ENCODE results near the gene GRM4. TPM values are rescaled to one million over a fixed set of nuclear protein-coding genes. Genes with fewer than 3 reads are reported as not detected.

The GRM4 gene
- total RNA-seq, 1 donor from 2014 or later, result 0.29 TPM

DNA sequence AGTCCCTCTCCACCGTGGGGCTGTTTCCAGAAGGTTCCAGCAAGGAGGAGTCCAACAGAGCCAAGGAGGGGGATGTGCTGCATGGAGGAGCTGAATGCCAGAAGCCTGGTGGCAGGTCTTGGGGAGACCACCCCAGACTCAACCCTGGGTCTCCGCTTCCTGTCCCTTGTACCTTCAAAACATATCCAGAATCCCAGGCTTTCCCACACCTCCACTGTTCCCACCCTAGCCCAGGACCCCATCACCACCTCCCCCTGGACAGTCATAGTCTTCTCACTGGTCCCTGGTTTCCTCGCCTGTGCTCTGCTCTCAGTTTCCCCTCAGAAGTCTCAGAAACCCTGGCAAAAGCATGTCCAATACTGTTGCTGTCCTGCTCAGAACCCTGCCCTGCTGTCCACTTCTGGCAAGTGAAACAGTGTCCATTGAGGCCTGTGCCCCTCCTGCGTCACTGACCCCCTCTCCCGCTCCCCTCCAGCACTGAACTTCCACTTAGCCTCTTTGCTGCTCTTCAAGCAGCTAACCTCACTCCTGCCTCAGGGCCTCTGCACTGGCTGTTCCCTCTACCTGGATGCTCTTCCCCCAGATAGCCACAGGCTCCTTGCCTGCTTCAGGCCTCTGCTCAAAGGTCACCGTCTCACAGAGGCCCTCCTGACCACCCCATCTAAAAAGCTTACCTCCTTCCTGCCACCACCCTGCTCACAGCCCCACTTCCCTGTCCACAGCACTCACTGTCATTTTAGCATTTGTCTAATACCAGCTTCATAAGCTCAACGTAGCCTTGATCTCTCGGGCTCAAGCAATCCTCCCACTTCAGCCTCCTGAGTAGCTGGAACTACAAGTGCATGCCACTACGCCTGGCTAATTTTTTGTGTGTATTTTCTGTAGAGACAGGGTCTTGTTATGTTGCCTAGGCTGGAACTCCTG is 169.2 kb downstream of the GRM4 start:
- TF ChIP-seq, protein P1, sequence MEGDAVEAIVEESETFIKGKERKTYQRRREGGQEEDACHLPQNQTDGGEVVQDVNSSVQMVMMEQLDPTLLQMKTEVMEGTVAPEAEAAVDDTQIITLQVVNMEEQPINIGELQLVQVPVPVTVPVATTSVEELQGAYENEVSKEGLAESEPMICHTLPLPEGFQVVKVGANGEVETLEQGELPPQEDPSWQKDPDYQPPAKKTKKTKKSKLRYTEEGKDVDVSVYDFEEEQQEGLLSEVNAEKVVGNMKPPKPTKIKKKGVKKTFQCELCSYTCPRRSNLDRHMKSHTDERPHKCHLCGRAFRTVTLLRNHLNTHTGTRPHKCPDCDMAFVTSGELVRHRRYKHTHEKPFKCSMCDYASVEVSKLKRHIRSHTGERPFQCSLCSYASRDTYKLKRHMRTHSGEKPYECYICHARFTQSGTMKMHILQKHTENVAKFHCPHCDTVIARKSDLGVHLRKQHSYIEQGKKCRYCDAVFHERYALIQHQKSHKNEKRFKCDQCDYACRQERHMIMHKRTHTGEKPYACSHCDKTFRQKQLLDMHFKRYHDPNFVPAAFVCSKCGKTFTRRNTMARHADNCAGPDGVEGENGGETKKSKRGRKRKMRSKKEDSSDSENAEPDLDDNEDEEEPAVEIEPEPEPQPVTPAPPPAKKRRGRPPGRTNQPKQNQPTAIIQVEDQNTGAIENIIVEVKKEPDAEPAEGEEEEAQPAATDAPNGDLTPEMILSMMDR (IDR thresholded peaks at IDR 0.05), result no peak
- Histone ChIP-seq H3K27me3 (peaks cover 37% of the 10 kb centered on the region), H3K4me1 (no peaks in the 10 kb centered on the region), H3K9me3 (no peaks in the 10 kb centered on the region), H3K27ac (no peak overlapping the region), H3K4me3 (no peak overlapping the region), H3K36me3 (no peaks in the 10 kb centered on the region)
- intact Hi-C loops (cut with DNase I), result no loop called here
- no peak for DNase-seq
- no peak for ATAC-seq

DNA sequence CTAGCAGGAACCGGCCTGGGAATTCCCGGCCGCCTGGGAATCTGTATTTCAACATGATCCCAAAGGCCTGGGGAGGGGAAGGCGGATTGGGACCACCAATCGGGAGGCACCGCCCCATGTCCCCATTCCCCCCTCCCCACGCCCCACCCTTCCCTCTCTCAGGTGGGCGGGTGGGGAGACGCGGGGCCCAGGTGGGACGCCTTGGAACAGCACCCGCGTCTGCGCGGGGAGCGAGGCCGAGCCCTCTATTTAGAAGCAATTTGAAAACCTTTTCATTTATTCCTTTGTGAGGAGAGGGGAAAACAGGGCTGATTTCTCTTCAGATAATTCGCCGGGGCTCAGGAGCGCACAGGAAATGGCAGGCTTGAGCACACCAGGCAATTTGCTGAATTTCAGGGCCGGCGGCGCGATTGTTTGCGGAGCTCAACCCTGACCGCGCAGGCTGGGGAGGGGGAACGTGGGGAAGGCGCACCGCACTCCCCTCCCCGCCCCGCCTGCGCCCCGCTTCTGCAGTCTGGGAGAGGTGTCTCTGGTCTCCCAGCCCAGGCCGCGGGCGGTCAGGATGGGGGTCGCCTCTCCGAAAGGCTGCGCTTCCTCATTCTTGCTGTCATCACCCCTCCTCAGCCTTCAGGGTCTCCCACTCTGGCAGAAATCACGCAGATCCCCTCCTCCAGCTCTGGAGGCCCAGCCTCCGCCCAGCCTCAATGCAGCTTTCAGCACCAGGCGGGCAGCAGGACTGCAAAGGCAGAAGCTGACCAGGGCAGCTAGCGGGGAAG is 170.0 kb downstream of the GRM4 start:
- TF ChIP-seq, protein P1 (IDR thresholded peaks at IDR 0.05), result no peak
- Histone ChIP-seq H3K9me3 (no peaks in the 10 kb centered on the region), H3K4me1 (no peaks in the 10 kb centered on the region), H3K27ac (no peak overlapping the region), H3K27me3 (peaks cover 37% of the 10 kb centered on the region), H3K4me3 (no peak overlapping the region), H3K36me3 (no peaks in the 10 kb centered on the region)
- ATAC-seq, result no peak
- intact Hi-C loops (cut with DNase I), result no loop called here
- DNase-seq, result peak; percentile 52

DNA sequence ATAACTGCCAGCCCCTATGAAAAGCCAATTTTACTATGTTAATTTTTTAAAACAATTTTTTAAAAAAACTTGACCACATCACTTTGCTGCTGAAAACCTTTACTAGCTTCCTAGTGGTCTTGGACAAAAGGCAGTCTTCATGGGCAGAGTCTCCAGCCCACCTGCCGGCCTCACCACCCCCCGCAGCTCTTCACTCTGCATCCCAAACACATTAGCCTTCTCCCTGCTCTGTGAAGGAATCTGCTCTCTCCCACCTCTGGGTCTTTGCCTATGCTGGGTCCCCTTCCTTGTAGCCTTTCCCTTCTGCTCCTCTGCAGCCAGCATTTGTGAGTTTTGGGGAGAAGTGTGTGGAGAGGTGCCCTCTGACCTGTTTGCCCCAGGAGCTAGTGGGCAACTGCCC is 171.4 kb downstream of the GRM4 start:
- Histone ChIP-seq H3K4me1 (no peaks in the 10 kb centered on the region), H3K27ac (no peak overlapping the region), H3K9me3 (no peaks in the 10 kb centered on the region), H3K27me3 (peaks cover 37% of the 10 kb centered on the region), H3K36me3 (no peaks in the 10 kb centered on the region), H3K4me3 (no peak overlapping the region)
- peak; percentile 9 for DNase-seq
- TF ChIP-seq, protein P1 (IDR thresholded peaks at IDR 0.05), result no peak
- intact Hi-C loops (cut with DNase I), result no loop called here
- no peak for ATAC-seq

DNA sequence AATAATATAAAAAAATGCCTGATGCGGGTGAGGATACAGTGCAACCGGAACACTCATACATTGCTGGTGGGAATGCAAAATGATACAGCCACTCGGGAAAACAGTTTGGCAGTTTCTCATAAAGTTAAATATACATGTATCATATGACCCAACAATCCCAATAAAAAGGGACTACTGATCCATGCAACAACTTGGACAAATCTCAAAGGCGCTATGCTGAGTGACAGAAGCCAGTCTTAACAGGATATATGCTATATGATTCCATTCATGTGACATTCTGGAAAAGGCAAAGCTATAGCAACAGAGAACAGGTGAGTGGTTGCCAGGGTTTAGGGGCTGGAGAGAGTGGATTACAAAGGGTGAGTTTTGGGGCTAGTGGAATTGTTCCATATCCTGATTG is 171.9 kb downstream of the GRM4 start:
- Histone ChIP-seq H3K4me3 (no peak overlapping the region), H3K4me1 (no peaks in the 10 kb centered on the region), H3K36me3 (no peaks in the 10 kb centered on the region), H3K27ac (no peak overlapping the region), H3K27me3 (peaks cover 37% of the 10 kb centered on the region), H3K9me3 (no peaks in the 10 kb centered on the region)
- ATAC-seq, result no peak
- DNase-seq, result no peak
- intact Hi-C loops (cut with DNase I), result no loop called here
- TF ChIP-seq, protein P1 (IDR thresholded peaks at IDR 0.05), result no peak

DNA sequence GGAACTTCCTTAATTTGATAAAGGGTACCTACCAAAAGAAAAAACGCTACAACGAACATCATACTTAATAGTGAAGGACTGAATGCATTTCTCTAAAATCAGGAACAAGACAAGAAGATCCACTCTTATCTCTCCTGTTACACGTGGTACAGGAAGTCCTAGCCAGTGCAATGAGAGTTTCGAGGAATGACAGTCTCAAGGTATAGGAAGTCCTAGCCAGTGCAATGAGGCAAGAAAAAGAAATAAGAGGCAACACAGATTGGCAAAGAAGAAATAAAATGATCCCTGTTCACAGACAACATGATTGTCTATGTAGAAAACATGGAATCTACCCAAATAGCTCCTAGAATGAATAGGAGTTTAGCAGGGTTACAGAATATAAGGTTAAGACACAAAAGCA is 174.3 kb downstream of the GRM4 start:
- TF ChIP-seq, protein P1 (IDR thresholded peaks at IDR 0.05), result no peak
- H3K36me3 ChIP-seq, result no peaks in the 10 kb centered on the region
- intact Hi-C loops (cut with DNase I), result no loop called here
- peaks cover 39% of the 10 kb centered on the region for H3K27me3 ChIP-seq
- DNase-seq, result no peak
- H3K27ac ChIP-seq, result no peak overlapping the region
- no peaks in the 10 kb centered on the region for H3K9me3 ChIP-seq
- ATAC-seq, result no peak
- no peaks in the 10 kb centered on the region for H3K4me1 ChIP-seq
- no peak overlapping the region for H3K4me3 ChIP-seq

Small RNAs within 50 kb of the gene (microRNA-seq; reads per million reads assigned to microRNA genes)
- not detected for gene MIR1275 (ENCODE audit: borderline microRNAs expressed)

Other genes with a start within 250 kb of the GRM4 start
- 54.7 TPM for gene HMGA1, start 90.8 kb upstream of the GRM4 start, total RNA-seq
- gene SMIM29, start 102.9 kb upstream of the GRM4 start, total RNA-seq, result 32.6 TPM
- 29.1 TPM for gene NUDT3, start 246.6 kb upstream of the GRM4 start, total RNA-seq

Data from upper lobe of right lung (tissue), 1 donor.